SIG-M5 (cell line): Measurements from ENCODE around the gene POLR3K.

Experiments
- DNase-seq: peaks from one replicate; lab custom pipeline; 2025; lab: John Stamatoyannopoulos, UW

POLR3K gene

GRCh38 chr16:53346-54236 lies at the start of gene POLR3K, which contains the start of gene SNRNP25:
Gene POLR3K, minus strand, starts transcription at chr16:53608. Its CDS starts 22 bp downstream, at chr16:53586.
Gene SNRNP25, plus strand, starts transcription at chr16:53828. Its CDS starts 189 bp downstream, at chr16:54017.
- DNase-seq: peak; percentile 82

- DNase-seq: no peak
These were observed 48.9 kb upstream of the POLR3K start for GRCh38 chr16:102060-102855.

- DNase-seq: no peak
These were observed 48.2 kb upstream of the POLR3K start for GRCh38 chr16:101586-101985.

- DNase-seq: no peak
These were observed 47.6 kb upstream of the POLR3K start for GRCh38 chr16:100989-101388.

- no peak for DNase-seq
These were observed 44.4 kb upstream of the POLR3K start for GRCh38 chr16:97822-98221.

- no peak for DNase-seq
These were observed 43.5 kb upstream of the POLR3K start for GRCh38 chr16:96935-97381.

GRCh38 chr16:94918-95265 lies 41.5 kb upstream of the POLR3K start:
- no peak for DNase-seq

- DNase-seq: no peak
These were observed 39.3 kb upstream of the POLR3K start for GRCh38 chr16:92431-93339.

GRCh38 chr16:91484-91883 lies 38.1 kb upstream of the POLR3K start:
- no peak for DNase-seq

GRCh38 chr16:89391-90302 lies 36.2 kb upstream of the POLR3K start:
- DNase-seq: no peak

GRCh38 chr16:88613-89012 lies 35.2 kb upstream of the POLR3K start:
- DNase-seq: no peak

GRCh38 chr16:86483-86952 lies 33.1 kb upstream of the POLR3K start:
- no peak for DNase-seq

- DNase-seq: no peak
These were observed 32.5 kb upstream of the POLR3K start for GRCh38 chr16:85865-86264.

- DNase-seq: no peak
These were observed 32.0 kb upstream of the POLR3K start for GRCh38 chr16:85407-85782.

GRCh38 chr16:84718-85406 lies 31.5 kb upstream of the POLR3K start:
- no peak for DNase-seq

GRCh38 chr16:83781-84615 lies 30.6 kb upstream of the POLR3K start:
- no peak for DNase-seq

GRCh38 chr16:83060-83603 lies 29.7 kb upstream of the POLR3K start:
- no peak for DNase-seq

GRCh38 chr16:79151-80054 lies 26.0 kb upstream of the POLR3K start:
- no peak for DNase-seq
